Loucy (cell line): ENCODE measurements around the gene PXT1.

Experiments used
- H2AFZ ChIP-seq: fragments of 200-600 bp; sonication (generic); 2 replicates; pipeline ENCODE4 v1.6.0; 2016; ENCODE audit warnings: antibody characterized with exemption, mild to moderate bottlenecking, low read length, moderate library complexity
- H3F3A ChIP-seq: fragments of 200-600 bp; 2 replicates; pipeline ENCODE4 v1.6.0; 2016; ENCODE audit warnings: antibody characterized with exemption, low read depth, mild to moderate bottlenecking
- H3K27me3 ChIP-seq: fragments of 200-600 bp; sonication (generic); 2 replicates; pipeline ENCODE4 v1.6.1; 2014; ENCODE audit warnings: low read length, mild to moderate bottlenecking; ENCODE audit not compliant: insufficient read depth, poor library complexity, severe bottlenecking
- H3K36me3 ChIP-seq: fragments of 200-600 bp; sonication (generic); 2 replicates; pipeline ENCODE4 v1.6.1; 2016; ENCODE audit warnings: low read length; ENCODE audit not compliant: insufficient read depth
- H3K4me1 ChIP-seq: fragments of 200-600 bp; sonication (generic); 2 replicates; pipeline ENCODE4 v1.5.1; 2014; ENCODE audit warnings: low read length, mild to moderate bottlenecking; ENCODE audit not compliant: insufficient read depth, poor library complexity, severe bottlenecking
- H3K4me2 ChIP-seq: fragments of 200-600 bp; sonication (generic); 2 replicates; pipeline ENCODE4 v1.6.0; 2014; ENCODE audit warnings: antibody characterized with exemption, low read length, low read depth, mild to moderate bottlenecking; ENCODE audit not compliant: poor library complexity, severe bottlenecking
- H3K4me3 ChIP-seq: fragments of 200-600 bp; sonication (generic); 2 replicates; pipeline ENCODE4 v1.5.1; 2014; ENCODE audit warnings: low read length, mild to moderate bottlenecking, mixed read lengths; ENCODE audit not compliant: poor library complexity, severe bottlenecking
- H3K79me2 ChIP-seq: fragments of 200-600 bp; sonication (generic); 2 replicates; pipeline ENCODE4 v1.6.1; 2014; ENCODE audit warnings: low read length; ENCODE audit not compliant: insufficient read depth
- H3K9ac ChIP-seq: fragments of 200-600 bp; sonication (generic); 2 replicates; pipeline ENCODE4 v1.6.0; 2014; ENCODE audit warnings: mild to moderate bottlenecking, low read depth, low read length, moderate library complexity; ENCODE audit not compliant: poor library complexity, severe bottlenecking
- H3K9me2 ChIP-seq: fragments of 200-600 bp; sonication (generic); replicated peaks from 2 replicates; pipeline ENCODE4 v1.6.1; 2016; ENCODE audit warnings: low read depth, low read length, mixed read lengths
- H3K9me3 ChIP-seq: fragments of 200-600 bp; sonication (generic); 2 replicates; pipeline ENCODE4 v1.6.1; 2014; ENCODE audit warnings: mild to moderate bottlenecking, antibody characterized with exemption, low read length, low read depth; ENCODE audit not compliant: insufficient read depth
- H4K20me1 ChIP-seq: fragments of 200-600 bp; sonication (generic); 2 replicates; pipeline ENCODE4 v1.6.0; 2014; ENCODE audit warnings: antibody characterized with exemption, low read length, mild to moderate bottlenecking; ENCODE audit not compliant: insufficient read depth, poor library complexity, severe bottlenecking
- EZH2phosphoT487 ChIP-seq: fragments of 200-600 bp; IDR thresholded peaks from 2 replicates; pipeline ENCODE4 v1.6.1; 2018; ENCODE audit warnings: antibody characterized with exemption, mild to moderate bottlenecking, moderate library complexity, borderline replicate concordance
- TF ChIP-seq, protein P1 (sequence below): fragments of 200-600 bp; sonication (generic); conservative IDR thresholded peaks from 2 replicates; pipeline ENCODE4 v1.5.1; 2014; ENCODE audit warnings: mild to moderate bottlenecking, antibody characterized with exemption, low read length

PXT1 gene

DNA sequence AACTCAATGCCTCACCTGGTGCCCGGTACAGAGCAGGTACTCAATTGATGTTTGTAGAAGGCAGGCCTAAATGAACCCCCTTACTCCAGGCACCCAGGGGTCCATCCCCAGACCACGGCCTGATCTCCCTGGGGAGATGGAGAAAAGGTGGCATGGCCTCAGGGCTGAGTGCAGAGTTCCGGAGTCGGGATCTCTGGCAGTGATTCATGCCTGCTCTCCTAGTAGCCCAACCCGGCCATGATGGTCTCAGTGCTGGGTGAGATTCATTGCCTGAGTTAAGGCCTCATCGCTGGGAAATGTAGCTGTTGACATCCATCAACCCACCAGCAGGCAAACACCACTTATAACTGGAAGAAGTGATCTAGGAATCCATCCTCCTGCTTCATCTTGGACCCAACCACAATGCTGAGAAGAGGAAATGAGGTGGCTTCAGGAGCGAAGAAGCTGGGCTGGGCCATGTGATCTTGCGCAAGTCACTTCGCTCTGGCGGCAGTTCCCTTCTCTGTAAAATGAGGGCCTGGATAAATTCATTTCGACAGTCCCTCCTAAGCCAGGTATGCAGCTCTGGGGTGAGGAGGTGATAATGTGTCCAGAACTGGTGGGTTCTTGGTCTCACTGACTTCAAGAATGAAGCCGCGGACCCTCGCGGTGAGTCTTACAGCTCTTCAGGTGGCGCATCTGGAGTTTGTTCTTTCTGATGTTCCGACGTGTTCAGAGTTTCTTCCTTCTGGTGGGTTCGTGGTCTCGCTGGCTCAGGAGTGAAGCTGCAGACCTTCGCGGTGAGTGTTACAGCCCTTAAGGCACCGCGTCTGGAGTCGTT lies 79.9 kb downstream of the PXT1 start:
- no peak overlapping the region for H3K4me3 ChIP-seq
- peaks cover 9% of the 10 kb centered on the region for H3K4me1 ChIP-seq
- H3K9me3 ChIP-seq, result no peaks in the 10 kb centered on the region
- H3F3A ChIP-seq, result no peaks in the 10 kb centered on the region
- TF ChIP-seq, protein P1, sequence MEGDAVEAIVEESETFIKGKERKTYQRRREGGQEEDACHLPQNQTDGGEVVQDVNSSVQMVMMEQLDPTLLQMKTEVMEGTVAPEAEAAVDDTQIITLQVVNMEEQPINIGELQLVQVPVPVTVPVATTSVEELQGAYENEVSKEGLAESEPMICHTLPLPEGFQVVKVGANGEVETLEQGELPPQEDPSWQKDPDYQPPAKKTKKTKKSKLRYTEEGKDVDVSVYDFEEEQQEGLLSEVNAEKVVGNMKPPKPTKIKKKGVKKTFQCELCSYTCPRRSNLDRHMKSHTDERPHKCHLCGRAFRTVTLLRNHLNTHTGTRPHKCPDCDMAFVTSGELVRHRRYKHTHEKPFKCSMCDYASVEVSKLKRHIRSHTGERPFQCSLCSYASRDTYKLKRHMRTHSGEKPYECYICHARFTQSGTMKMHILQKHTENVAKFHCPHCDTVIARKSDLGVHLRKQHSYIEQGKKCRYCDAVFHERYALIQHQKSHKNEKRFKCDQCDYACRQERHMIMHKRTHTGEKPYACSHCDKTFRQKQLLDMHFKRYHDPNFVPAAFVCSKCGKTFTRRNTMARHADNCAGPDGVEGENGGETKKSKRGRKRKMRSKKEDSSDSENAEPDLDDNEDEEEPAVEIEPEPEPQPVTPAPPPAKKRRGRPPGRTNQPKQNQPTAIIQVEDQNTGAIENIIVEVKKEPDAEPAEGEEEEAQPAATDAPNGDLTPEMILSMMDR, result no peak
- no peak for TF ChIP-seq EZH2phosphoT487
- H4K20me1 ChIP-seq, result no peaks in the 10 kb centered on the region
- no peaks in the 10 kb centered on the region for H3K36me3 ChIP-seq
- H3K4me2 ChIP-seq, result no peak overlapping the region
- no peaks in the 10 kb centered on the region for H3K79me2 ChIP-seq
- H3K9me2 ChIP-seq, result no peaks in the 10 kb centered on the region
- no peak overlapping the region for H3K9ac ChIP-seq
- no peaks in the 10 kb centered on the region for H3K27me3 ChIP-seq
- H2AFZ ChIP-seq, result no peak overlapping the region

DNA sequence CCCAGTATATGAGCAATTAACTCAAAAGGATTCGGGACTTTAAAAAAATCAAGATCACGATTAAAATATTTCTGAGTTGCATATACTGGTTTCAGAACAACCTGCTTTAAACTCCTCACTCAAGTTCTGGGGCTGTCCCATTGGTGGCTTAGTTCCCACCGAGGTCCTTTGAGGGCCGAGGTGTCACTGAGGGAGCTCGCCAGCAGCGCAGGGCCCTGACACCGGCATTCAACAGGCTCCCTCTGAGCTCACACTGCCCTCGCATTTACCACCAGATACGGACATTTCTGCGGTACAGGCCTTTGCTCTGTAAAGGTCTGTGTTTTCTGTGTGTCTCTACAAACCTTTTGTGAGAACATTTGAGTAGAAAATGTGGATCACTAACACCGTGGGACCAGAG lies 81.6 kb downstream of the PXT1 start:
- H3K4me3 ChIP-seq, result no peak overlapping the region
- no peak overlapping the region for H2AFZ ChIP-seq
- no peaks in the 10 kb centered on the region for H3K36me3 ChIP-seq
- H3K4me2 ChIP-seq, result no peak overlapping the region
- no peaks in the 10 kb centered on the region for H3K9me2 ChIP-seq
- H3F3A ChIP-seq, result no peaks in the 10 kb centered on the region
- H3K27me3 ChIP-seq, result no peaks in the 10 kb centered on the region
- TF ChIP-seq, protein P1, result no peak
- TF ChIP-seq EZH2phosphoT487, result no peak
- peaks cover 9% of the 10 kb centered on the region for H3K4me1 ChIP-seq
- H3K9ac ChIP-seq, result no peak overlapping the region
- no peaks in the 10 kb centered on the region for H4K20me1 ChIP-seq
- no peaks in the 10 kb centered on the region for H3K9me3 ChIP-seq
- H3K79me2 ChIP-seq, result no peaks in the 10 kb centered on the region

DNA sequence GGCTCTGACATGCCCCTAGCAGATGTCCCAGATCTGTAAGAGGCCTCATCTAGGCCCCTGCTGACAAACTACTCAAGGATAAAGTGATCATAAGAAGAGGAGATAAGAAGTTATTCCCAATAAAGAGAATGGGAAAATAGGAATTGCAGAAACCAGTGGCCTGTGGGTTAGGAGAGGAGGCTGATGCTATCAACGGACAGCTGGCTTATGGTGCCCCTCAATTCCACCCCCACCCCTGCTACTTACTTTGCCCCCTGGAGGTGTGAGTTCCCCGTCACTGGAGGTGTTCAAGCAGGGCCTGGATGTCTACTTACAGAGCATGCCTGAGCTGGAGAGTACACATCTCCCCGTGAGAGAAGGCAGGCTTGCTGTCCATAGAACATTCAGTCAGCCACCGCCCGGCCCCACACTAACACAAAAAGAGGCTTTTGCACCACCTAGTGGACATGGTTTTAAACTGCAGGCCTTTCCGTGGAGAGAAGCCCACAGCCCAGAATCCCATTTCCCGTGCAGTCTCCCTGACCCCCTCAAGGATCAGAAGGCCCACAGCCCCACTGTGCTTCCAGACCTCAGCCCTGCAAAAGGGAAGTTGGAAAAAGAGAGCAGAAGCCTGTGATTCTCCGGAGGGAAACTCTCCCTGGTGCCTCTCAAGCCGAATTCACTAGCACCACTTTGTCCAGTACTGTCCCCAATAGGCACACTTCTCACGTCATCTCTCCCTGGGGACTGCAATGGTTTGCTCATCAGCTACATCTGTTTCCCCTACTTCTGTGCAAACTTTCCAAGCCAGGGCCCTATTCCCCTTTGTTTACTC lies 82.2 kb downstream of the PXT1 start:
- Histone ChIP-seq H4K20me1 (no peaks in the 10 kb centered on the region), H3K4me2 (peak overlapping the region; percentile 25), H3K79me2 (no peaks in the 10 kb centered on the region), H3K4me1 (peaks cover 9% of the 10 kb centered on the region), H2AFZ (peak overlapping the region; percentile 78), H3K9ac (no peak overlapping the region), H3K9me3 (no peaks in the 10 kb centered on the region), H3K4me3 (no peak overlapping the region), H3K9me2 (no peaks in the 10 kb centered on the region), H3K36me3 (no peaks in the 10 kb centered on the region), H3F3A (no peaks in the 10 kb centered on the region), H3K27me3 (no peaks in the 10 kb centered on the region)
- TF ChIP-seq, protein P1, result peak; percentile 87
- TF ChIP-seq EZH2phosphoT487, result no peak
